Measurements from ENCODE around the gene CTNNA3. TPM values are rescaled to one million over a fixed set of nuclear protein-coding genes. Genes with fewer than 3 reads are reported as not detected.
A peak's percentile ranks its signal among the peaks of the same experiment; 100 is the strongest.

Gene CTNNA3
- total RNA-seq, 1 donor: not detected

GRCh38 chr10:66983475-66983818 is 712.5 kb downstream of the CTNNA3 start:
- no peaks in the 10 kb centered on the region for H3K27me3 ChIP-seq (ENCODE audit: insufficient read depth, low read length)
- no peak overlapping the region for H3K4me3 ChIP-seq (ENCODE audit: insufficient read depth, low read length)
- no peaks in the 10 kb centered on the region for H4K20me1 ChIP-seq (ENCODE audit: insufficient read depth, low read length)
- H3K27ac ChIP-seq (ENCODE audit: low read depth, low read length): no peak overlapping the region
- DNase-seq (ENCODE audit: insufficient read length, low spot score, missing footprints): no peak
- H3K9me3 ChIP-seq (ENCODE audit: low read depth, low read length): no peaks in the 10 kb centered on the region
- H3K36me3 ChIP-seq (ENCODE audit: insufficient read depth, low read length): no peaks in the 10 kb centered on the region
- TF ChIP-seq, protein P1, sequence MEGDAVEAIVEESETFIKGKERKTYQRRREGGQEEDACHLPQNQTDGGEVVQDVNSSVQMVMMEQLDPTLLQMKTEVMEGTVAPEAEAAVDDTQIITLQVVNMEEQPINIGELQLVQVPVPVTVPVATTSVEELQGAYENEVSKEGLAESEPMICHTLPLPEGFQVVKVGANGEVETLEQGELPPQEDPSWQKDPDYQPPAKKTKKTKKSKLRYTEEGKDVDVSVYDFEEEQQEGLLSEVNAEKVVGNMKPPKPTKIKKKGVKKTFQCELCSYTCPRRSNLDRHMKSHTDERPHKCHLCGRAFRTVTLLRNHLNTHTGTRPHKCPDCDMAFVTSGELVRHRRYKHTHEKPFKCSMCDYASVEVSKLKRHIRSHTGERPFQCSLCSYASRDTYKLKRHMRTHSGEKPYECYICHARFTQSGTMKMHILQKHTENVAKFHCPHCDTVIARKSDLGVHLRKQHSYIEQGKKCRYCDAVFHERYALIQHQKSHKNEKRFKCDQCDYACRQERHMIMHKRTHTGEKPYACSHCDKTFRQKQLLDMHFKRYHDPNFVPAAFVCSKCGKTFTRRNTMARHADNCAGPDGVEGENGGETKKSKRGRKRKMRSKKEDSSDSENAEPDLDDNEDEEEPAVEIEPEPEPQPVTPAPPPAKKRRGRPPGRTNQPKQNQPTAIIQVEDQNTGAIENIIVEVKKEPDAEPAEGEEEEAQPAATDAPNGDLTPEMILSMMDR (IDR thresholded peaks at IDR 0.05; ENCODE audit: extremely low read depth, low read depth, low read length): no peak
- no peaks in the 10 kb centered on the region for H3K4me1 ChIP-seq (ENCODE audit: insufficient read depth, low read length)
- no peak overlapping the region for H2AFZ ChIP-seq (ENCODE audit: low read length)
- no peaks in the 10 kb centered on the region for H3K79me2 ChIP-seq (ENCODE audit: insufficient read depth, low read length)
- H3K4me2 ChIP-seq (ENCODE audit: insufficient read depth, low read length): no peak overlapping the region

GRCh38 chr10:66982792-66983474 is 713.1 kb downstream of the CTNNA3 start:
- H3K27ac ChIP-seq (ENCODE audit: low read depth, low read length): no peak overlapping the region
- H3K9me3 ChIP-seq (ENCODE audit: low read depth, low read length): no peaks in the 10 kb centered on the region
- no peaks in the 10 kb centered on the region for H3K79me2 ChIP-seq (ENCODE audit: insufficient read depth, low read length)
- TF ChIP-seq, protein P1 (IDR thresholded peaks at IDR 0.05; ENCODE audit: extremely low read depth, low read depth, low read length): no peak
- H3K4me2 ChIP-seq (ENCODE audit: insufficient read depth, low read length): no peak overlapping the region
- no peaks in the 10 kb centered on the region for H3K4me1 ChIP-seq (ENCODE audit: insufficient read depth, low read length)
- H2AFZ ChIP-seq (ENCODE audit: low read length): no peak overlapping the region
- H3K36me3 ChIP-seq (ENCODE audit: insufficient read depth, low read length): no peaks in the 10 kb centered on the region
- no peaks in the 10 kb centered on the region for H4K20me1 ChIP-seq (ENCODE audit: insufficient read depth, low read length)
- DNase-seq (ENCODE audit: insufficient read length, low spot score, missing footprints): peak; percentile 26
- H3K27me3 ChIP-seq (ENCODE audit: insufficient read depth, low read length): no peaks in the 10 kb centered on the region
- no peak overlapping the region for H3K4me3 ChIP-seq (ENCODE audit: insufficient read depth, low read length)

- Histone ChIP-seq H3K9me3 (ENCODE audit: low read depth, low read length) (no peaks in the 10 kb centered on the region), H3K4me2 (ENCODE audit: insufficient read depth, low read length) (no peak overlapping the region), H3K36me3 (ENCODE audit: insufficient read depth, low read length) (no peaks in the 10 kb centered on the region), H3K27ac (ENCODE audit: low read depth, low read length) (no peak overlapping the region), H3K4me1 (ENCODE audit: insufficient read depth, low read length) (no peaks in the 10 kb centered on the region), H4K20me1 (ENCODE audit: insufficient read depth, low read length) (no peaks in the 10 kb centered on the region), H3K79me2 (ENCODE audit: insufficient read depth, low read length) (no peaks in the 10 kb centered on the region), H2AFZ (ENCODE audit: low read length) (no peak overlapping the region), H3K4me3 (ENCODE audit: insufficient read depth, low read length) (no peak overlapping the region), H3K27me3 (ENCODE audit: insufficient read depth, low read length) (no peaks in the 10 kb centered on the region)
- TF ChIP-seq, protein P1 (IDR thresholded peaks at IDR 0.05; ENCODE audit: extremely low read depth, low read depth, low read length): no peak
- DNase-seq (ENCODE audit: insufficient read length, low spot score, missing footprints): no peak
These were observed 714.0 kb downstream of the CTNNA3 start for GRCh38 chr10:66982053-66982420.

DNA sequence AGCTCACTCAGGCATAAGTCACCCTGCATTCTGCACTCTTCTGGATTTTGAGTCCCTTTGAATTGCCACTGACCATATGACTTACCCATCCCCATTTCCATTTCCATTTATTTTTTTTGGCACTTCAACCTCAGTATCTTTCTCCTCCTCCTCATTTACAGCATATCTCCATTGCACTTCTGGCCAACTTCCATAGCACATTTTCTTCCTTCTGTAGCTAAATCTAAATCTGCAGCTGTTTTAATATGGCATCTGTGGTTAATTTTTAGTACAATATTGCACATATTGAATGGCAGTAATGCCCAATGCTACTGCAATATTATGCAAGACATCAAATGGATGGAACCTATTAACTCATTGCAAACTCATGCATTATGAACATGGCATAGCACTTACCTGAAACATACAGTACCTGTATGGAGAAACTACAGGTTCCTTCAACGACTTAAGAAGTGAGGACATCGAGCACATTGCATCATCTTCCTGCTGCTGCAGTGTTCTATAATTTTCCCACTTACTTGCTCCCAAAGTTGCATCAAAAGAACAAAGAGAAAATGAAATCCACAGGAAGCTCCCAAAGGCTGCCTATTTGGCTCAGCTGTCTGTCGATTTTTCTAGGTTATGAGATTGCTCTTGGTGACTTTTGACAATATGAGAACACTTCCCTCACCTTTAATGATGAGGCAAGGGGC is 714.5 kb downstream of the CTNNA3 start:
- Histone ChIP-seq H2AFZ (ENCODE audit: low read length) (no peak overlapping the region), H3K9me3 (ENCODE audit: low read depth, low read length) (no peaks in the 10 kb centered on the region), H3K79me2 (ENCODE audit: insufficient read depth, low read length) (no peaks in the 10 kb centered on the region), H3K4me3 (ENCODE audit: insufficient read depth, low read length) (no peak overlapping the region), H4K20me1 (ENCODE audit: insufficient read depth, low read length) (no peaks in the 10 kb centered on the region), H3K27ac (ENCODE audit: low read depth, low read length) (no peak overlapping the region), H3K4me1 (ENCODE audit: insufficient read depth, low read length) (no peaks in the 10 kb centered on the region), H3K4me2 (ENCODE audit: insufficient read depth, low read length) (no peak overlapping the region), H3K36me3 (ENCODE audit: insufficient read depth, low read length) (no peaks in the 10 kb centered on the region), H3K27me3 (ENCODE audit: insufficient read depth, low read length) (no peaks in the 10 kb centered on the region)
- no peak for DNase-seq (ENCODE audit: insufficient read length, low spot score, missing footprints)
- TF ChIP-seq, protein P1 (IDR thresholded peaks at IDR 0.05; ENCODE audit: extremely low read depth, low read depth, low read length): no peak

Data from osteoblast (primary cell).